ENCODE measurements around the gene TMEM185A.
"Not testable (repeated sequence)": the region's sequence is repeated elsewhere in the genome, so short reads cannot be mapped to it uniquely, and the experiment has no call there.

The TMEM185A gene

DNA sequence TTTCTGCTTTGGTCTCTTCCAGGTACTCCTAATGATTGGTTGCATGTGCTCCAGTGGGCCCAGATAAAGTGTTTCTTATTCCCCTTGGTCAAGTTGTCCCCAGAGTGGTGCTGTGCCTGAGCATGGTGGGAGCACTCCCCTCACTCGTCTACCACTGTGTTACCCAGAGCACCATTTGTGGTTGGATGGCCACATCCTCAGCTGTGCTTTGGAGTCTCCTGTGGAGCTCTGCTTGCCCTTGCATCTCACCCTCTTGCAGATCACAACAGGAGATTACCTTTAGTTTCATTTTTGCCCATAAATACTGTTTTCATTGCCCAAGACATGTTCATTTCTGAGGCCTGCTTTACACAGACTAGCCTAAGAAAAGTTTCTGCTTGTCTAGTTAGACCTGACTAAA is 81.1 kb downstream of the TMEM185A start:
- not testable (repeated sequence) for DNase-seq

DNA sequence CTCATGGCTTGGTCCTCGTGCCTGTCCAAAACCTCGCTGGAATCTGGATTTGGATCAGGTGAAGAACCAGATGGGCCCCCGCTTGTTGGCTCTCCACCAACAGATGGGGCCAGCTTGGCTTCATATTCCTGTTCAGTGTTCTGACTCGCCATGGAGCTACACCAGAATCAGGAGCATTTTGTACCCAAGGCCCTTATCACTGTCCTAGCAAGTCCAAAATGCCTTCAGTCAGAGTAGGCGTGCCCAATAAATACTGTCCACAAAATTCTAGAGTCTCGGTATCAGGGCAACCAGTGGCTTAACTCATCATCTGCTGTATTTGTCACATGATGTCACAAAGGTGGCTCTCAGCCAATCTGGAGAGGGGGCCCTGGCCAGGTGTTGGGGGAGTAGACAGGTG is 81.9 kb downstream of the TMEM185A start, which contains the start of gene HSFX3:
TSS of gene HSFX3 (minus strand) at position 224 of the 400 bp plus-strand sequence. CDS start at position 152, 72 bp downstream.
- DNase-seq: not testable (repeated sequence)

DNA sequence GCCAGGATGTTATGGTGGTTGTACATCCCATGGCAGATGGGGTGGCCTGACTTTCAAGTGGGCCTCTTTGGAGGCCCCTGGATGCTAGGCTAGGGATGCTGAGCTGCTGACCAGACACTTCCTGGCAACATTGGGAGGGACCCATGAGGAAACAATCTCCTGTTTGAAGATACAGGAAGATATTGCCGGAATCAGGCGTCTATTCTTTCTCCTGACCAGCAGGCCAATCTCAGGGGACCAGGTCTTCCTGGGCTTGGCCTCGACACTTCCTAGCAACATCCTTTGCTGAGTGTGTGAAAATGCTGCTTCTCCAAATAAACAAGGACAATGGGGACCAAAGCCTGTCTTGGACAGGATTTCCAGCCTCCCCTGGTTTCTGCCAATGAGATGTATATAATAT is 83.8 kb downstream of the TMEM185A start:
- DNase-seq: not testable (repeated sequence)

DNA sequence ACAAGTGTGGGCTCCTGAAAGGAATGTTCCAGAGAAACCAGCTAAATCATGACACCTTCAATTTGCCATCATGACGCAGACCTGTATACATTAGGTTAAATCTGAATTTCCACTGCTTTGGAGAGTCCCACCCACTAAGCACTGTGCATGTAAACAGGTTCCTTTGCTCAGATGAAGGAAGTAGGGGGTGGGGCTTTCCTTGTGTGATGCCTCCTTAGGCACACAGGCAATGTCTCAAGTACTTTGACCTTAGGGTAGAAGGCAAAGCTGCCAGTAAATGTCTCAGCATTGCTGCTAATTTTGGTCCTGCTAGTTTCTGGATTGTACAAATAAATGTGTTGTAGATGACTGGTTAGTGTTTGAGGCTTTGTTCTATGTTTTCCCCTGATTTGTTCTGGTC is 84.6 kb downstream of the TMEM185A start:
- DNase-seq: not testable (repeated sequence)
